ENCODE measurements around the gene CYTIP. TPM values are rescaled to one million over a fixed set of nuclear protein-coding genes. Genes with fewer than 3 reads are reported as not detected.

CYTIP gene
- polyA plus RNA-seq, 1 experiment, result not detected

- POLR2A ChIA-PET, result no interaction called here
Measured at GRCh38 chr2:157439824-157440186, 4.1 kb downstream of the CYTIP start.

GRCh38 chr2:157438863-157439823, 4.7 kb downstream of the CYTIP start:
- Histone ChIP-seq H3K27ac (ENCODE audit: low read depth, low read length) (no peak overlapping the region), H3K27me3 (ENCODE audit: control insufficient read depth, insufficient read depth, low read length) (no peaks in the 10 kb centered on the region), H3K4me3 (ENCODE audit: low read depth, low read length) (no peak overlapping the region), H3K9me3 (ENCODE audit: control insufficient read depth, insufficient read depth, low read length) (no peaks in the 10 kb centered on the region)
- no peak for DNase-seq (ENCODE audit: low read depth, low spot score)
- ChIA-PET CTCF (interaction anchor here (1.3 kb wide), 1 partner anchor 16 kb away, joined by 3 read pairs; no protein-coding TSS in a partner anchor), POLR2A (no interaction called here)
- TF ChIP-seq, protein P1, sequence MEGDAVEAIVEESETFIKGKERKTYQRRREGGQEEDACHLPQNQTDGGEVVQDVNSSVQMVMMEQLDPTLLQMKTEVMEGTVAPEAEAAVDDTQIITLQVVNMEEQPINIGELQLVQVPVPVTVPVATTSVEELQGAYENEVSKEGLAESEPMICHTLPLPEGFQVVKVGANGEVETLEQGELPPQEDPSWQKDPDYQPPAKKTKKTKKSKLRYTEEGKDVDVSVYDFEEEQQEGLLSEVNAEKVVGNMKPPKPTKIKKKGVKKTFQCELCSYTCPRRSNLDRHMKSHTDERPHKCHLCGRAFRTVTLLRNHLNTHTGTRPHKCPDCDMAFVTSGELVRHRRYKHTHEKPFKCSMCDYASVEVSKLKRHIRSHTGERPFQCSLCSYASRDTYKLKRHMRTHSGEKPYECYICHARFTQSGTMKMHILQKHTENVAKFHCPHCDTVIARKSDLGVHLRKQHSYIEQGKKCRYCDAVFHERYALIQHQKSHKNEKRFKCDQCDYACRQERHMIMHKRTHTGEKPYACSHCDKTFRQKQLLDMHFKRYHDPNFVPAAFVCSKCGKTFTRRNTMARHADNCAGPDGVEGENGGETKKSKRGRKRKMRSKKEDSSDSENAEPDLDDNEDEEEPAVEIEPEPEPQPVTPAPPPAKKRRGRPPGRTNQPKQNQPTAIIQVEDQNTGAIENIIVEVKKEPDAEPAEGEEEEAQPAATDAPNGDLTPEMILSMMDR (IDR thresholded peaks at IDR 0.05; ENCODE audit: low read depth, low read length), result no peak

More at GRCh38 chr2:157439824-157440186, 4.1 kb downstream of the CYTIP start:
- TF ChIP-seq, protein P1 (IDR thresholded peaks at IDR 0.05; ENCODE audit: low read depth, low read length), result no peak
- Histone ChIP-seq H3K27ac (ENCODE audit: low read depth, low read length) (no peak overlapping the region), H3K9me3 (ENCODE audit: control insufficient read depth, insufficient read depth, low read length) (no peaks in the 10 kb centered on the region), H3K4me3 (ENCODE audit: low read depth, low read length) (no peak overlapping the region), H3K27me3 (ENCODE audit: control insufficient read depth, insufficient read depth, low read length) (no peaks in the 10 kb centered on the region)
- no peak for DNase-seq (ENCODE audit: low read depth, low spot score)
- CTCF ChIA-PET, result interaction anchor here (1.3 kb wide), 1 partner anchor 16 kb away, joined by 3 read pairs; no protein-coding TSS in a partner anchor

GRCh38 chr2:157433394-157433793, 10.5 kb downstream of the CYTIP start:
- H3K4me3 ChIP-seq (ENCODE audit: low read depth, low read length), result no peak overlapping the region
- CTCF ChIA-PET, result interaction anchor here (1.3 kb wide), 1 partner anchor 59 kb away, joined by 6 read pairs; no protein-coding TSS in a partner anchor
- no peaks in the 10 kb centered on the region for H3K27me3 ChIP-seq (ENCODE audit: control insufficient read depth, insufficient read depth, low read length)
- POLR2A ChIA-PET, result no interaction called here
- no peaks in the 10 kb centered on the region for H3K9me3 ChIP-seq (ENCODE audit: control insufficient read depth, insufficient read depth, low read length)
- H3K27ac ChIP-seq (ENCODE audit: low read depth, low read length), result no peak overlapping the region
- no peak for DNase-seq (ENCODE audit: low read depth, low spot score)
- TF ChIP-seq, protein P1 (IDR thresholded peaks at IDR 0.05; ENCODE audit: low read depth, low read length), result no peak

GRCh38 chr2:157432475-157433106, 11.3 kb downstream of the CYTIP start:
- Histone ChIP-seq H3K27ac (ENCODE audit: low read depth, low read length) (no peak overlapping the region), H3K9me3 (ENCODE audit: control insufficient read depth, insufficient read depth, low read length) (no peaks in the 10 kb centered on the region), H3K4me3 (ENCODE audit: low read depth, low read length) (no peak overlapping the region), H3K27me3 (ENCODE audit: control insufficient read depth, insufficient read depth, low read length) (no peaks in the 10 kb centered on the region)
- TF ChIP-seq, protein P1 (IDR thresholded peaks at IDR 0.05; ENCODE audit: low read depth, low read length), result no peak
- DNase-seq (ENCODE audit: low read depth, low spot score), result no peak
- ChIA-PET POLR2A (no interaction called here), CTCF (interaction anchor here (1.3 kb wide), 1 partner anchor 60 kb away, joined by 6 read pairs; no protein-coding TSS in a partner anchor)

- Histone ChIP-seq H3K27me3 (ENCODE audit: control insufficient read depth, insufficient read depth, low read length) (no peaks in the 10 kb centered on the region), H3K27ac (ENCODE audit: low read depth, low read length) (no peak overlapping the region), H3K4me3 (ENCODE audit: low read depth, low read length) (no peak overlapping the region), H3K9me3 (ENCODE audit: control insufficient read depth, insufficient read depth, low read length) (no peaks in the 10 kb centered on the region)
- CTCF ChIA-PET, result no interaction called here
- DNase-seq (ENCODE audit: low read depth, low spot score), result no peak
- TF ChIP-seq, protein P1 (IDR thresholded peaks at IDR 0.05; ENCODE audit: low read depth, low read length), result no peak
- POLR2A ChIA-PET, result no interaction called here
Measured at GRCh38 chr2:157431176-157431575, 12.7 kb downstream of the CYTIP start.
